Activated CD8-positive, alpha-beta memory T cell treated with anti-CD3 and anti-CD28 coated beads for 1 hour (primary cell): ENCODE results near the gene MACROD2.
"Not testable (repeated sequence)": the region's sequence is repeated elsewhere in the genome, so short reads cannot be mapped to it uniquely, and the experiment has no call there.

Source experiments
- DNase-seq, 2 donors: peaks; one replicate each; pipeline ENCODE4 v3.0.0-alpha.2; 2020; ENCODE audit warnings: low read depth in 1 of 2; ENCODE audit errors: extremely low read depth in 1 of 2

The MACROD2 gene

DNA sequence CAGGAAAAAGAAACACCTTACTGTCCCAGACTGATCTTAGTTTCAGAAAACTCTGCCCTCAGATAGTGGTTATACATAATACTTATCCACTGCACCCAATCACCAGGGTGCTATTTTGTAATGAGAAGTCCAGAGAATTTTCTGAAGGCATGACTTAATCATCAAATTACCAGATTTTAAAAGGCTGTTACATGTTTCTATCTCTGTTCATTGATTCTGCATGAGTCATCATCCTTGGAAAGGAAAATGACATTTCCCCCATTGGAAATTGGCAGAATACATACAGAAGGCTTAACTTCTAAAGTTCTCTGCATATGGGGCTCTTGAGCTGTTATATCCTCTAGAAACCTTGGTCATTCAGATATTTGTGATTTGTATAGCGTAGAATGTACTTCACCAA lies 930.0 kb downstream of the MACROD2 start:
- no peak for DNase-seq

- DNase-seq = not testable (repeated sequence)
These were observed 931.1 kb downstream of the MACROD2 start for GRCh38 chr20:14926436-14926835.

- no peak for DNase-seq
These were observed 932.8 kb downstream of the MACROD2 start for GRCh38 chr20:14928083-14928482.

DNA sequence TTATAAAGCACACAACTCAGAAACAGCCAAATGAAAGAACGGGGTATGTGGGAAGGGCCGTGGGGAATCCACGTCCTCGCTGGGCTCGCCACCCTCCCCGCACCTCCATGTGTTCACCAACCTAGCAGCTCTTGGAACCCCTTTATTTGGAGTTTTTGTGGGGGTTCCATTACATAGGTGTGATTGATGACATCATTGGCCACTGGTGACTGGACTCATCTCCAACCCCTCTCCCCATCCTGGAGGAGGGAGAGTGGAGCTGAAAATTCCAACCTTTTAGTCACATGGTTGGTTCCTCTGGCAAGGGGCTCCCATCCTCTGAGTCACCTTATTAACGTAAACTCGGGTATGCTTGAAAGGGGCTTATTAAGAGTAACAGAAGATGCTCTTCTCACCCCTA lies 934.1 kb downstream of the MACROD2 start:
- no peak for DNase-seq

- no peak for DNase-seq
These were observed 936.7 kb downstream of the MACROD2 start for GRCh38 chr20:14932040-14932439.

GRCh38 chr20:14935285-14935684 lies 940.0 kb downstream of the MACROD2 start:
- no peak for DNase-seq

GRCh38 chr20:14937021-14937420 lies 941.7 kb downstream of the MACROD2 start:
- no peak for DNase-seq

DNA sequence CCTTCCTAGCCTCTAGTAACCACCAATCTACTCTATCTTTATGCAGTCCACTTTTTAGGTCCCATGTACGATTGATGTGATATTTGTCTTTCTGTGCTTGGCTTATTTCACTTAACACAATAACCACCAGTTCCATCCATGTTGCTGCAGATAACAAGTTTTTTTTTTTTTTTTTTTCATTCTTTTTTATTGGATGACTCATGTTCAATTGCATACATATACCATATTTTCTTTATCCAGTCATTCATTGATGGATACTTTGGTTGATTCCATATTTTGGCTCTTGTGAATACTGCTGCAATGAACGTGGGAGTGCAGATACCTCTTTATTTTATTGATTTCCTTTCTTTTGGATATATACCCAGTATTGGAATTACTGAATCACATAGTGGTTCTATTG lies 942.5 kb downstream of the MACROD2 start:
- no peak for DNase-seq

DNA sequence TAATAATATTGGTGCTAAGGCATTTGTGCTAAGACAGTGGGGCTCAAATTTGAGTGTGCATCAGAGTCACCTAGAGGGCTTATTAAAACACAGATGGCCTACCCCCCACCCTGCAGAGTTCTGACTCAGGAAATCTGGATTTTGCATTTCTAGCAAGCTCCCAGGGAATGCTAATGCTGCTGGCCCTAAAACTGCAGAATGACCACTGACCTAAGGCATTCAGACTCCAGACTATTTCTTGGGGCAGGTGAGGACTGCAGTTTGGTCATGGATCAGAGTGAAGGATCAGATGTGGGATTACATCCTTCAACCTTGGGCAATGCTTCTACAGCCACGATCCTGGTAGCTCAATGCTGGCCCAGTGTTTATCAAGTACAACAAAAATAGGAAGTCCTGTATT lies 952.2 kb downstream of the MACROD2 start:
- no peak for DNase-seq

GRCh38 chr20:14947946-14948345 lies 952.6 kb downstream of the MACROD2 start:
- no peak for DNase-seq

- no peak for DNase-seq
These were observed 953.1 kb downstream of the MACROD2 start for GRCh38 chr20:14948416-14948815.

DNA sequence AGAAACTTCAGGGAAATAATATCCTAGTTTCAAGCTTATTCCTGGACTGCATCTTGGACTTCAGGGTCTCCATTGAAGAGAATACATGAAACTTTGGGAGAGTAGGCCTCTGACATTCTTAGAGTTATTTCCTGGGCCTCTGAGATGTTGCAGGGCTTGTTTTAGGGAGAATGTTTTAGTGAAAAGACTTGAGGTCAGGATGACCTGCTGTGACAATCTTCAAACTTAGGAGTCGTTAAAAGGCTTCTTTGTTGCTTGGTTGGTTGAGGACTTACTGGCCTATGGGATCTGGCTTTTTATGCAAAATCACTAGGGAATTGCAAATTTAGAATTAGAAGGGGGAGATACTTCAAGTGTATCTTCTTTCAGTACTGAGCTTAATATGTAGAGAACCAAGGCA lies 955.3 kb downstream of the MACROD2 start:
- no peak for DNase-seq

- no peak for DNase-seq
These were observed 955.8 kb downstream of the MACROD2 start for GRCh38 chr20:14951105-14951504.

- no peak for DNase-seq
These were observed 956.5 kb downstream of the MACROD2 start for GRCh38 chr20:14951707-14952418.

- DNase-seq = no peak
These were observed 958.4 kb downstream of the MACROD2 start for GRCh38 chr20:14953736-14954135.

GRCh38 chr20:14955399-14955798 lies 960.1 kb downstream of the MACROD2 start:
- no peak for DNase-seq

DNA sequence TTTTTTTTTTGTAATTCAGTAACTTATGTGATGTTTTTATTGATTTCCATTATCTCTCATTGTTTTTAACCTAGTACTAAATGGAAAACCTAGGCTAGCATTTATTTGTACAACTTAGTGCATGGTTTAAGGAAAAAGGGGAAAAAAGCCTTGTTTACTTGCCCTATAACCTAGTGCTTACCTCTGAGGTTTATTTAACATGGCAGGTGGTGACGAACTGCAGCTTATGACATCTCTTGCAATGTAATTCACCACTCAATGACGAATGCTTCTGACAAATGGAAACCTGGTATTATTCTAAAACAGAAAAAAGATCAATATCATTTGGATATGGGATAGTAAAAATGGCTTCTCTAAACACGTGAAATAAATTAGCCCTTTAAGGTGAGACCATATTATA lies 960.7 kb downstream of the MACROD2 start:
- no peak for DNase-seq

DNA sequence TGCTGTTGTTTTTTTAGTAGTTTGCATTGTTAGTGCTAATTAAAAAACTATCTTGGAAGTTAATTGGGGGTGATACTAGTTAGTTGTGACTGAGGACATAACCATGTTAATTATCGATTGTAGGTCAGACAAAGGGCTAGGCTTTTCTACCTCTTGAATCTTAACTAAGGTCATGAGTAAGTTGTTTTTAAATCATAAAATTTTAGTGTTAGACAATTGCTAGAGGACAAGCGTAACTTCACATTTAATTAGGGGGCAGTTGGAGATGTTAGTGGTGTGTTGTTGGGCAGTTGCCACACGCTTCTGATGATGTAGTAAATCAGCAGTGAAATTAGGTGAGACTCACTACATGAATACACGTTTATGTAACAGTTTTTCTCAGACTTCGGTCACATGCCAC lies 961.2 kb downstream of the MACROD2 start:
- no peak for DNase-seq

DNA sequence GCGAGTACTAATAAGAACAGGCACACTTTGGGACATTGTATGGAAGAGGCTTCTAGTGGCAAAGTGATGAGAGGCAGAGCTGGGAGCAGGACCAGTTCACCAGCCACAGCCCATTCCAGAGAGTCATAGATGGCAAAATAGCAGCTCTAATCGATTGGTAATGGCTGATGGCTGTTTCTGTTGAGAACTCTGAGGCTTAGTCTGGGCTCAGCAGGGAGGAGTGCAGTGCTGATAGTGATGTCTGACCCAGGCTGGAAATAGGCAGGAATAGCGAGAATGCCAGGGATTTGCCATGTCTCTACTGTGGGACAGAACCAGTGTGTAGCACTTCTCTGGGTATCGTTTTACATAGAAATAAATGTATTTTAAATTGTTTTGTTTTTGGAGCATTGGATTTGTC lies 962.1 kb downstream of the MACROD2 start:
- no peak for DNase-seq

DNA sequence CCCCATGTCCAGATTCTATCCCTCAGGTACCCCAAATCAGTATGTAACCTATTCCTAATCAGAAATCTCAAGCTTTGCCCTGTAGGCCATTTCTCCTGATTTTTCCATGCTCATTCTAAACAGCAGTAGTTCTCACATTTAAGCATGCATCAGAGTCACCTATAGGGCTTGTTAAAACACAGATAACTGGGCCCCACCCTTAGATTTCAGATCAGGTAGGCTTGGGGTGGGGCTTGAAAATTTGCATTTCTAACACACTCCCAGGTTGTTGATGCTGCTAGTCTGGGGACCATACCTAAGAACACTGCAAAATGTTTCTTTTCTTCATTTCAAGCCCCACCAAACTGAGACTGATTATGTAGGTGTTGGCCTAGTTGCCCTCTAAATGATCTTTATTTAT lies 963.3 kb downstream of the MACROD2 start:
- no peak for DNase-seq

GRCh38 chr20:14959506-14960475 lies 964.5 kb downstream of the MACROD2 start:
- no peak for DNase-seq

GRCh38 chr20:14960831-14961230 lies 965.5 kb downstream of the MACROD2 start:
- no peak for DNase-seq
